IPS-20b (cell line): ENCODE data around the gene ATXN1.
"Not testable (repeated sequence)": the region's sequence is repeated elsewhere in the genome, so short reads cannot be mapped to it uniquely, and the experiment has no call there.

Experiments used
- H3K27ac ChIP-seq: one replicate; pipeline ENCODE4 v1.5.1; 2013; ENCODE audit warnings: low read length
- H3K27me3 ChIP-seq: 2 replicates; pipeline ENCODE4 v1.6.1; 2013; ENCODE audit warnings: mild to moderate bottlenecking, low read length, inconsistent platforms; ENCODE audit not compliant: insufficient read depth
- H3K36me3 ChIP-seq: 2 replicates; pipeline ENCODE4 v1.6.1; 2013; ENCODE audit warnings: low read depth, mild to moderate bottlenecking, inconsistent platforms, low read length, moderate library complexity; ENCODE audit not compliant: insufficient read depth
- H3K4me1 ChIP-seq: 2 replicates; pipeline ENCODE4 v1.6.1; 2013; ENCODE audit warnings: mild to moderate bottlenecking, control low read depth, inconsistent platforms, low read length, moderate library complexity; ENCODE audit not compliant: insufficient read depth
- H3K4me3 ChIP-seq: 2 replicates; pipeline ENCODE4 v1.5.1; 2013; ENCODE audit warnings: mild to moderate bottlenecking, low read length, inconsistent platforms
- H3K9ac ChIP-seq: 2 replicates; pipeline ENCODE4 v1.6.1; 2013; ENCODE audit warnings: low read depth, mild to moderate bottlenecking, inconsistent platforms, low read length, moderate library complexity
- H3K9me3 ChIP-seq: 2 replicates; pipeline ENCODE4 v1.6.1; 2013; ENCODE audit warnings: mild to moderate bottlenecking, low read depth, low read length, inconsistent platforms; ENCODE audit not compliant: insufficient read depth

Gene ATXN1

DNA sequence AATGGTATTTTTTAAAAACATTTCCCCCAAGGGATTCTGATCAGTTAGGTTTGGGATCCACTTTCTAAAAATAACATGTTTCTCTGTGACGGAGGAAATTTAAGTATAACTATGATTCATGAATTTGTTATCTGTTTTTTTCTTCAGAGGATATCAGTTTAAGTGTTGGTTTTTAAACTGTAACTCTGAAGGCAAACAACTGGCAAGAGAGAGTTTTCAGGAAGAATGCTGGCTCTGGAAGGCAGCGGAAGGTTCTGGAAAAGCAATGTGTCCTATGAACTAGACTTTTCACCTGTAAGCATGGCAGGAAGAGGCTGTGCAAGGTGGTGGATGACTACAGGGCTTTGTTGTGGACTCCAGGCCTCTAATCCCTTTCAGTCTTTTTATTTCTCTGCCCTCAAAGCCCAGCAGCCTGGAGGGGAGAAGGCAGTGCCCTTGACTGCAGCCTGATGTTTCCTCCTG, 369.8 kb downstream of the ATXN1 start:
- no peak overlapping the region for H3K9ac ChIP-seq
- no peaks in the 10 kb centered on the region for H3K9me3 ChIP-seq
- no peaks in the 10 kb centered on the region for H3K27me3 ChIP-seq
- H3K4me3 ChIP-seq, result no peak overlapping the region
- H3K27ac ChIP-seq, result no peak overlapping the region
- no peaks in the 10 kb centered on the region for H3K36me3 ChIP-seq
- no peaks in the 10 kb centered on the region for H3K4me1 ChIP-seq

- H3K36me3 ChIP-seq, H3K9me3 ChIP-seq, H3K4me1 ChIP-seq, H3K27ac ChIP-seq, H3K9ac ChIP-seq, H3K4me3 ChIP-seq, H3K27me3 ChIP-seq: not testable (repeated sequence)
Measured at GRCh38 chr6:16390909-16391450, 370.3 kb downstream of the ATXN1 start.

DNA sequence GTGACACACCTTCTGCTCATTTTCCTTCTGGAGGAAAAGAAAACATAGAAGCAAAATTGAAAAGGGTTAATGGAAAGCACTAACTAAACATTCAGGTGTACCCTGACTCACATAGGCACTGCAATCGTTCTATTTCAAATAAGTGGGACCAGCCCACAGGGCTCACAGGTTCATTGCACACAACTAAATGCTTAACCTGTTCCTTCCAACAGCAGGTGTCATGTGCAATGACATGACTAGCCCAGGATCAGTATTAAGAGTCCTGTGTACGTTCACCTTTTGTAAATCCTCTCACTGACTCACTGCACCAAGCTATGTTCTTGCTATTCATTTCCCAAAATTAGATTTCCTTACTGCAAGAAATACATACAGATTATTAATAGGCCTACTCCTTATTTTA, 371.6 kb downstream of the ATXN1 start:
- Histone ChIP-seq H3K27me3 (no peaks in the 10 kb centered on the region), H3K9ac (no peak overlapping the region), H3K9me3 (no peaks in the 10 kb centered on the region), H3K4me1 (no peaks in the 10 kb centered on the region), H3K36me3 (no peaks in the 10 kb centered on the region), H3K4me3 (no peak overlapping the region), H3K27ac (no peak overlapping the region)

DNA sequence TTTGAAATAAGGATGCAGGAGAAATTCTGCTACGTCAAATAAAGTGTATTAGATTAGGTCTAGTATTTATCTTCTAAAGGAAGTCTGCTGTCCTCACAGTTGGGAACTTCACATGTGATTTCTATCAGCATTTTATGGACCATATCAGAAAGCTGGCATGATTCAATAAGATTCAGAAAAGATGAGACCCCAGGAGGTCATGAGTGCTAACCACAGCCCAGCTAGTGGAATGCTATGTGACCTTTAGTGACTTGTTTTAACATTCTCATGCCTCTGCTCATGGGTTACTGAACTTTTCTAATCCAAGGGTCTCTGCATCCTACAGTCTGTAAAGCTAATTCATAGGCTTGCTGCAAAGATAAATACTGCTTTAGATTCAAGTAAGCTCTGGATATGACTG, 372.8 kb downstream of the ATXN1 start:
- Histone ChIP-seq H3K27ac (no peak overlapping the region), H3K27me3 (no peaks in the 10 kb centered on the region), H3K4me3 (no peak overlapping the region), H3K4me1 (no peaks in the 10 kb centered on the region), H3K9ac (no peak overlapping the region), H3K9me3 (no peaks in the 10 kb centered on the region), H3K36me3 (no peaks in the 10 kb centered on the region)

GRCh38 chr6:16386057-16386456, 375.2 kb downstream of the ATXN1 start:
- no peaks in the 10 kb centered on the region for H3K4me1 ChIP-seq
- H3K4me3 ChIP-seq, result no peak overlapping the region
- H3K27me3 ChIP-seq, result no peaks in the 10 kb centered on the region
- H3K36me3 ChIP-seq, result no peaks in the 10 kb centered on the region
- H3K9me3 ChIP-seq, result no peaks in the 10 kb centered on the region
- H3K9ac ChIP-seq, result no peak overlapping the region
- no peak overlapping the region for H3K27ac ChIP-seq

DNA sequence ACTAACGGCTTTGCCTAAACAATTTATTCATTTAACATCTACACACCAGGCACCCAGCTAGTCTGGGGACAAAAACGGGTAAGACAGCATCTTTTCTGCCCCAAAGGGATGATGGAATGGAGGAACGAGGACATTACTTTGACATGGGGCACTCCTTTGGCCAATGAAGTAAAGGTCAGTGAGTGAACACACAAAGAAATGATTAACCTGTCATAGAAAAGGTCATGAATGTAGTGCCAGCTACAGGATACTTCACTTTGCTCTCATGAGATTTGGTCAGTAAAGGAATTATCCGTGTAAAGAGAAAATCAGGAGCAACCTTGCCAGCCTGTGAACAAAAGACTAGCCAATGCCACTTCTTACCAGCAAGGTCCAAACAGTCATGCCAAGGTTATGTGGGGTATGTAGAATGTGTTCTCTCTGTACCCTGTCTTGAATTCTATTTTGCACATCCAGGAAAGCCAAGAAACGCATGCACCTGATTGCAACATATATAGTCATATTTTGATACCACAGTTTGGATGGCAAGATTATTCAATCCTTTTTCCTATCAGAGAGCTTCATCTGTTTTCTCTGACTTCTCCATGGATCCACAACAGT, 377.6 kb downstream of the ATXN1 start:
- H3K4me1 ChIP-seq, result no peaks in the 10 kb centered on the region
- H3K9ac ChIP-seq, result no peak overlapping the region
- no peaks in the 10 kb centered on the region for H3K9me3 ChIP-seq
- no peaks in the 10 kb centered on the region for H3K36me3 ChIP-seq
- H3K27ac ChIP-seq, result no peak overlapping the region
- no peaks in the 10 kb centered on the region for H3K27me3 ChIP-seq
- H3K4me3 ChIP-seq, result no peak overlapping the region

- H3K36me3 ChIP-seq, H3K4me1 ChIP-seq, H3K4me3 ChIP-seq, H3K9ac ChIP-seq, H3K9me3 ChIP-seq, H3K27ac ChIP-seq, H3K27me3 ChIP-seq: not testable (repeated sequence)
Measured at GRCh38 chr6:16381968-16382367, 379.3 kb downstream of the ATXN1 start.

GRCh38 chr6:16380220-16380809, 380.9 kb downstream of the ATXN1 start:
- H3K9ac ChIP-seq, result no peak overlapping the region
- H3K4me3 ChIP-seq, result no peak overlapping the region
- H3K27ac ChIP-seq, result no peak overlapping the region

GRCh38 chr6:16378360-16378759, 382.9 kb downstream of the ATXN1 start:
- not testable (repeated sequence) for H3K27ac ChIP-seq, H3K9me3 ChIP-seq, H3K36me3 ChIP-seq, H3K27me3 ChIP-seq, H3K9ac ChIP-seq, H3K4me3 ChIP-seq, H3K4me1 ChIP-seq

More at GRCh38 chr6:16380220-16380809, 380.9 kb downstream of the ATXN1 start:
- Histone ChIP-seq H3K36me3 (no peaks in the 10 kb centered on the region), H3K27me3 (no peaks in the 10 kb centered on the region), H3K9me3 (no peaks in the 10 kb centered on the region), H3K4me1 (no peaks in the 10 kb centered on the region)

- H3K4me3 ChIP-seq, result no peak overlapping the region
- no peaks in the 10 kb centered on the region for H3K27me3 ChIP-seq
- no peaks in the 10 kb centered on the region for H3K9me3 ChIP-seq
- H3K36me3 ChIP-seq, result no peaks in the 10 kb centered on the region
- no peak overlapping the region for H3K27ac ChIP-seq
- H3K4me1 ChIP-seq, result peaks cover 7% of the 10 kb centered on the region; the same call in 1 of the 2 replicates
- no peak overlapping the region for H3K9ac ChIP-seq
Measured at GRCh38 chr6:16377470-16377869, 383.8 kb downstream of the ATXN1 start.

- Histone ChIP-seq H3K27me3 (no peaks in the 10 kb centered on the region), H3K9ac (no peak overlapping the region), H3K27ac (no peak overlapping the region), H3K4me1 (peaks cover 7% of the 10 kb centered on the region; the same call in 1 of the 2 replicates), H3K4me3 (no peak overlapping the region), H3K36me3 (no peaks in the 10 kb centered on the region), H3K9me3 (no peaks in the 10 kb centered on the region)
Measured at GRCh38 chr6:16375843-16376242, 385.4 kb downstream of the ATXN1 start.

DNA sequence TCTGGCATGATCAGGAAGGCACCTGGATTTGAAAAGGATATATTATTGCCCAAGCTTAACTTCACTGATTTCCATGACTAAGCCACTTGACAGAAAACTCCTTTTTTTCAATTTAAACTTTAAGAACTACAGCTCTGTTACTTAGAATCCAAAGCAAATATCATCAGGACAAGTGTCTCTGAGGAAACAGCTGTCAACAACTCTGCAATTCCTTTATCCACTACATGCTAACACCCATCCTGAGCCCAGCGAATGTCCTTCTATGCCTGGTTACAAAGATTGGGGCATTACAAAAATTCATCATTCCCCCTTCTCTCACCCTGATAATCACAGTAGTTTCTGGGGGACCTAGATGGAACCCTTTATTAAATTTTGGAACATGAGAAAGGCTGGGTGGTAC, 386.1 kb downstream of the ATXN1 start:
- Histone ChIP-seq H3K27me3 (no peaks in the 10 kb centered on the region), H3K4me1 (peaks cover 7% of the 10 kb centered on the region; the same call in 1 of the 2 replicates), H3K36me3 (no peaks in the 10 kb centered on the region), H3K27ac (no peak overlapping the region), H3K9me3 (no peaks in the 10 kb centered on the region), H3K9ac (no peak overlapping the region), H3K4me3 (no peak overlapping the region)
